Measurements from ENCODE around the gene CHRDL2.

DNA sequence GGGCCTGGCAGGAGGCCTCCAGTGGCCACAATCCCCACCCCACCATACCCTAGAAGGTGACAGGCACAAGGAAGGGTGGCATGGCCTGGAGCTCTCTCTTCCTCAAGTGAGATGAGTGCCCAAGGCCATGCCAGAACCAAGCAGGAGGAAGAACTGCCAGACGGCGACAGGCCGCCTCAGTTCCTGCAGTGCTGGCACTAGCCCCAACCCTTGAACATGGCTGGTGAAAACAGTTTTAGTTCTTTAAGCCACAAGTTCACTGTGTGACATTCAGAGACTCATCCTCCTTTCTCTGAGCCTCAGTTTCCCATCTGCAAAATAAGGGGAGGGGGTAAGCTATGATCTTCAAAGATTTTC, 9.8 kb downstream of the CHRDL2 start:
- TF ChIP-seq, protein P1, sequence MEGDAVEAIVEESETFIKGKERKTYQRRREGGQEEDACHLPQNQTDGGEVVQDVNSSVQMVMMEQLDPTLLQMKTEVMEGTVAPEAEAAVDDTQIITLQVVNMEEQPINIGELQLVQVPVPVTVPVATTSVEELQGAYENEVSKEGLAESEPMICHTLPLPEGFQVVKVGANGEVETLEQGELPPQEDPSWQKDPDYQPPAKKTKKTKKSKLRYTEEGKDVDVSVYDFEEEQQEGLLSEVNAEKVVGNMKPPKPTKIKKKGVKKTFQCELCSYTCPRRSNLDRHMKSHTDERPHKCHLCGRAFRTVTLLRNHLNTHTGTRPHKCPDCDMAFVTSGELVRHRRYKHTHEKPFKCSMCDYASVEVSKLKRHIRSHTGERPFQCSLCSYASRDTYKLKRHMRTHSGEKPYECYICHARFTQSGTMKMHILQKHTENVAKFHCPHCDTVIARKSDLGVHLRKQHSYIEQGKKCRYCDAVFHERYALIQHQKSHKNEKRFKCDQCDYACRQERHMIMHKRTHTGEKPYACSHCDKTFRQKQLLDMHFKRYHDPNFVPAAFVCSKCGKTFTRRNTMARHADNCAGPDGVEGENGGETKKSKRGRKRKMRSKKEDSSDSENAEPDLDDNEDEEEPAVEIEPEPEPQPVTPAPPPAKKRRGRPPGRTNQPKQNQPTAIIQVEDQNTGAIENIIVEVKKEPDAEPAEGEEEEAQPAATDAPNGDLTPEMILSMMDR (IDR thresholded peaks at IDR 0.05; ENCODE audit: insufficient read depth, low read length, poor library complexity, severe bottlenecking), result no peak
- TF ChIP-seq EZH2phosphoT487 (conservative IDR thresholded peaks at IDR 0.05; ENCODE audit: low read length), result no peak

Measured in SU-DHL-6 (cell line).